GM19193 (cell line): Measurements from ENCODE around the gene CENPC.

Experiments used
- POLR2A ChIP-seq: IDR thresholded peaks from 4 replicates; pipeline ENCODE4 v1.6.1; 2011; ENCODE audit not compliant: insufficient read depth, insufficient read length; ENCODE audit errors: extremely low read depth

Gene CENPC

GRCh38 chr4:67522230-67522629, 23.1 kb downstream of the CENPC start:
- no peak for TF ChIP-seq POLR2A

GRCh38 chr4:67521506-67521905, 23.8 kb downstream of the CENPC start:
- no peak for TF ChIP-seq POLR2A

GRCh38 chr4:67520141-67520540, 25.2 kb downstream of the CENPC start:
- TF ChIP-seq POLR2A, result no peak

GRCh38 chr4:67512501-67512900, 32.8 kb downstream of the CENPC start:
- TF ChIP-seq POLR2A, result no peak

- no peak for TF ChIP-seq POLR2A
Observed at GRCh38 chr4:67500373-67500772, 44.9 kb downstream of the CENPC start.

- no peak for TF ChIP-seq POLR2A
Observed at GRCh38 chr4:67499799-67500198, 45.5 kb downstream of the CENPC start.

GRCh38 chr4:67483868-67484602, 61.3 kb downstream of the CENPC start:
- TF ChIP-seq POLR2A, result no peak

GRCh38 chr4:67480810-67481209, 64.5 kb downstream of the CENPC start:
- no peak for TF ChIP-seq POLR2A

GRCh38 chr4:67475155-67475554, 70.1 kb downstream of the CENPC start:
- no peak for TF ChIP-seq POLR2A

- no peak for TF ChIP-seq POLR2A
Observed at GRCh38 chr4:67470871-67471270, 74.4 kb downstream of the CENPC start.

GRCh38 chr4:67468830-67469229, 76.5 kb downstream of the CENPC start:
- no peak for TF ChIP-seq POLR2A

- no peak for TF ChIP-seq POLR2A
Observed at GRCh38 chr4:67466751-67467150, 78.6 kb downstream of the CENPC start.

GRCh38 chr4:67465763-67466052, 79.6 kb downstream of the CENPC start:
- TF ChIP-seq POLR2A, result no peak

GRCh38 chr4:67465032-67465762, 80.1 kb downstream of the CENPC start:
- no peak for TF ChIP-seq POLR2A

GRCh38 chr4:67460574-67460973, 84.7 kb downstream of the CENPC start:
- no peak for TF ChIP-seq POLR2A

GRCh38 chr4:67459164-67459563, 86.1 kb downstream of the CENPC start:
- TF ChIP-seq POLR2A, result no peak
